K562 (cell line): ENCODE results near the gene AMH. TPM values are rescaled to one million over a fixed set of nuclear protein-coding genes. Genes with fewer than 3 reads are reported as not detected.

Experiments used
- CBX3 ChIP-seq, 2 experiments: IDR thresholded peaks; 1 replicate in 1 of 2; 2 replicates in 1 of 2; pipeline ENCODE4 v1.6.1; 2012; ENCODE audit warnings: inconsistent platforms in 2 of 2, low read length in 2 of 2, borderline replicate concordance in 1 of 2, control low read depth in 1 of 2
- FOXM1 ChIP-seq, 2 experiments: fragments of 450-650 bp in 1 of 2; sonication (generic) in 1 of 2; formaldehyde crosslinking in 1 of 2; IDR thresholded peaks; 2 replicates each; pipeline versions ENCODE4 v1.6.1 to v1.9.0; 2017 to 2022; ENCODE audit warnings: low read depth in 2 of 2, mild to moderate bottlenecking in 2 of 2, missing genetic modification reagents in 1 of 2, moderate library complexity in 1 of 2
- KLF16 ChIP-seq: IDR thresholded peaks from 2 replicates; pipeline ENCODE4 v1.6.1; 2016; ENCODE audit warnings: antibody characterized with exemption
- MTA2 ChIP-seq: fragments of 450-650 bp; IDR thresholded peaks from 2 replicates; pipeline ENCODE4 v1.6.1; 2016; ENCODE audit warnings: low read depth
- NCOA4 ChIP-seq: fragments of 450-650 bp; IDR thresholded peaks from 2 replicates; pipeline ENCODE4 v1.6.1; 2018; ENCODE audit warnings: mild to moderate bottlenecking; ENCODE audit not compliant: partially characterized antibody
- NFATC3 ChIP-seq: fragments of 450-650 bp; IDR thresholded peaks from 2 replicates; pipeline ENCODE4 v1.6.1; 2017; ENCODE audit warnings: mild to moderate bottlenecking
- OTX1 ChIP-seq: fragments of 450-650 bp; formaldehyde crosslinking; IDR thresholded peaks from 2 replicates; pipeline ENCODE4 v1.4.0; 2022; ENCODE audit warnings: mild to moderate bottlenecking
- PHTF2 ChIP-seq: fragments of 250-450 bp; sonication (Bioruptor Pico); IDR thresholded peaks from 2 replicates; pipeline ENCODE4 v1.5.0; 2021; ENCODE audit warnings: mild to moderate bottlenecking
- PPARD ChIP-seq: fragments of 250-450 bp; sonication (Bioruptor Pico); IDR thresholded peaks from 2 replicates; pipeline ENCODE4 v1.8.0; 2022; ENCODE audit warnings: inconsistent platforms, mild to moderate bottlenecking, moderate library complexity
- SRSF7 ChIP-seq: fragments of 200-400 bp; formaldehyde crosslinking; optimal IDR thresholded peaks from 2 replicates; pipeline ENCODE3; 2017; ENCODE audit warnings: mild to moderate bottlenecking, low read depth, low read length
- ZNF174 ChIP-seq: fragments of 250-450 bp; sonication (Bioruptor Pico); IDR thresholded peaks from 2 replicates; pipeline ENCODE4 v1.4.0; 2020; ENCODE audit warnings: mild to moderate bottlenecking
- ZNF707 ChIP-seq: fragments of 250-450 bp; sonication (Bioruptor Pico); conservative IDR thresholded peaks from 2 replicates; pipeline ENCODE4 v1.8.0; 2022; ENCODE audit warnings: inconsistent platforms, mild to moderate bottlenecking, moderate library complexity
- ZNF717 ChIP-seq: fragments of 250-450 bp; sonication (Bioruptor Pico); IDR thresholded peaks from 2 replicates; pipeline ENCODE4 v1.5.0; 2021
- polyA plus RNA-seq, 8 experiments: library from polyadenylated mRNA; depleted of rRNA in 4 of 8; stranded (reverse) in 5 of 8; unstranded in 3 of 8; fragments of >200 nt; fragmentation: Nextera tagmentation in 2 of 8; fragmentation: Illumina TruSeq in 1 of 8; extraction: Ambion mirVana in 2 of 8; extraction: Trizol in 1 of 8; gene quantifications; 2 replicates each; pipeline versions ENCODE4 v1.2.1 to v1.2.3, GENCODE V29; 2011 to 2014; ENCODE audit warnings: inconsistent platforms in 1 of 8, missing spikeins in 1 of 8
- total RNA-seq, 7 experiments: library from RNA; depleted of rRNA in 6 of 7; stranded (reverse); fragments of >200 nt in 6 of 7; fragmentation: Illumina TruSeq in 2 of 7; extraction: Trizol in 2 of 7; gene quantifications; 2 replicates each; pipeline versions ENCODE4 v1.2.1 to v1.2.3, GENCODE V29; 2011 to 2021; ENCODE audit warnings: low replicate concordance in 1 of 7
- TF ChIP-seq, protein P1 (sequence below): fragments of 450-650 bp; IDR thresholded peaks from 2 replicates; pipeline ENCODE4 v1.6.1; 2016; ENCODE audit warnings: missing biosample characterization, missing genetic modification characterization
- TF ChIP-seq, protein P2 (sequence below): fragments of 450-650 bp; formaldehyde crosslinking; IDR thresholded peaks from 2 replicates; pipeline ENCODE4 v1.4.0; 2020; ENCODE audit warnings: mild to moderate bottlenecking, moderate library complexity
- TF ChIP-seq, protein P3 (sequence below): conservative IDR thresholded peaks from 2 replicates; pipeline ENCODE4 v1.6.1; 2011; ENCODE audit warnings: low read depth, mild to moderate bottlenecking, low read length; ENCODE audit not compliant: control insufficient read depth
- TF ChIP-seq, protein P4 (sequence below), 2 experiments: IDR thresholded peaks; 2 replicates each; pipeline ENCODE4 v1.6.1; 2011; ENCODE audit warnings: borderline replicate concordance in 1 of 2, control low read depth in 1 of 2, low read depth in 1 of 2, low read length in 1 of 2, mild to moderate bottlenecking in 1 of 2, mixed read lengths in 1 of 2, moderate library complexity in 1 of 2; ENCODE audit not compliant: insufficient read depth in 1 of 2, insufficient read length in 1 of 2, poor library complexity in 1 of 2, severe bottlenecking in 1 of 2; ENCODE audit errors: extremely low read depth in 1 of 2
- TF ChIP-seq, protein P5 (sequence below), 3 experiments: fragments of 200-800 bp in 1 of 3; fragments of 250-450 bp in 1 of 3; fragments of 450-650 bp in 1 of 3; sonication (Bioruptor Pico) in 1 of 3; sonication (Bioruptor generic) in 1 of 3; formaldehyde crosslinking in 1 of 3; IDR thresholded peaks; 2 replicates each; pipeline versions ENCODE4 v1.6.1 to v1.8.0; 2016 to 2022; ENCODE audit warnings: mild to moderate bottlenecking in 2 of 3, missing genetic modification characterization in 2 of 3, missing compliant biosample characterization in 1 of 3, moderate library complexity in 1 of 3

Gene AMH
- total and polyA plus RNA-seq, 9 of the 15 experiments (the other 6 are each of a cell fraction or from before 2014, with no cell fraction given), result 0.29 to 27.4 (median 2.6) TPM; not detected in 2

DNA sequence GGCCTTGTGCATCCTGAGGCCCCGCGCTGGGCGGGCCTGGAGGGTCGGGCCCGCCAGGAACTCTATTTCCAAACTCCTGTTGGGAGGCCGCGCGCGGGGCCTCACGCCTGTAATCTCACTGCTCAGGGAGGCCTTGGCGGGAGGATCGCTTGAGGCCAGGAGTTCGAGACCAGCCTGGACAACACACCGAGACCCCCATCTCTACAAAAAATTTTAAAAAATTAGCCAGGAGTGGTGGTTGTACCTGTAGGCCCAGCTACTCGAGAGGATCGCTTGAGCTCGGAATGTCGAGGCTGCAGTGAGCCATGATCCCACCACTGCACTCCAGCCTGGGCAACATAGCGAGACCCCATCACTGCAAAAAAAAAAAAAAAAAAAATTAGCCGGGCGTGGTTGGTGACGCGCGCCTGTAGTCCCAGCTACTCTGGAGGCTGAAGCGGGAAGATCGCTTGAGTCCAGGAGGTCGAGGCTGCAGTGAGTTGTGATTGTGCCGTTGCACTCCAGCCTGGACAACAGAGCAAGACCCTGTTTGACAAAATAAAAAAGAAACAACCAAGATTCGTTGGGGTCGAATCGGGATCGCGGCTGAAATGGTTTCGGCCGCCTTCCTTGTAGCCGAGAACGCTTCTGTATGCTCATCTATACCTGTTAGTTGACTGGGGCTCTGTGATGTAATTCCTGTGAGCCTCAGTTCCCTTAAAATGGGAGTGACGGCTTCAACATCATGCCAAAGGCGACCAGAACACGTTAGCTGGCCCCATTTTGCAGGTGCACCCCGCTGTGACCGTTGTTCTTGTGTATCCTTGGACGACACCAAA lies 11.9 kb upstream of the AMH start (continued):
- TF ChIP-seq, protein P1, sequence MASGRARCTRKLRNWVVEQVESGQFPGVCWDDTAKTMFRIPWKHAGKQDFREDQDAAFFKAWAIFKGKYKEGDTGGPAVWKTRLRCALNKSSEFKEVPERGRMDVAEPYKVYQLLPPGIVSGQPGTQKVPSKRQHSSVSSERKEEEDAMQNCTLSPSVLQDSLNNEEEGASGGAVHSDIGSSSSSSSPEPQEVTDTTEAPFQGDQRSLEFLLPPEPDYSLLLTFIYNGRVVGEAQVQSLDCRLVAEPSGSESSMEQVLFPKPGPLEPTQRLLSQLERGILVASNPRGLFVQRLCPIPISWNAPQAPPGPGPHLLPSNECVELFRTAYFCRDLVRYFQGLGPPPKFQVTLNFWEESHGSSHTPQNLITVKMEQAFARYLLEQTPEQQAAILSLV (tag), result no peak
- no peak for TF ChIP-seq CBX3 (IDR thresholded peaks at IDR 0.05; ENCODE audit: borderline replicate concordance in 1 of 2, low read length in 2 of 2)
- TF ChIP-seq ZNF174 (CRISPR knock-in tag), result no peak
- TF ChIP-seq FOXM1 (IDR thresholded peaks at IDR 0.05; ENCODE audit: low read depth), result no peak
- TF ChIP-seq FOXM1 (CRISPR knock-in tag; IDR thresholded peaks at IDR 0.05; ENCODE audit: low read depth), result no peak
- no peak for TF ChIP-seq OTX1
- TF ChIP-seq, protein P2, sequence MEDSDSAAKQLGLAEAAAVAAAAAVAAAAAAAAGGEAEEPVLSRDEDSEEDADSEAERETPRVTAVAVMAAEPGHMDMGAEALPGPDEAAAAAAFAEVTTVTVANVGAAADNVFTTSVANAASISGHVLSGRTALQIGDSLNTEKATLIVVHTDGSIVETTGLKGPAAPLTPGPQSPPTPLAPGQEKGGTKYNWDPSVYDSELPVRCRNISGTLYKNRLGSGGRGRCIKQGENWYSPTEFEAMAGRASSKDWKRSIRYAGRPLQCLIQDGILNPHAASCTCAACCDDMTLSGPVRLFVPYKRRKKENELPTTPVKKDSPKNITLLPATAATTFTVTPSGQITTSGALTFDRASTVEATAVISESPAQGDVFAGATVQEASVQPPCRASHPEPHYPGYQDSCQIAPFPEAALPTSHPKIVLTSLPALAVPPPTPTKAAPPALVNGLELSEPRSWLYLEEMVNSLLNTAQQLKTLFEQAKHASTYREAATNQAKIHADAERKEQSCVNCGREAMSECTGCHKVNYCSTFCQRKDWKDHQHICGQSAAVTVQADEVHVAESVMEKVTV, result no peak
- TF ChIP-seq ZNF717, result no peak
- TF ChIP-seq KLF16, result no peak
- TF ChIP-seq, protein P3, sequence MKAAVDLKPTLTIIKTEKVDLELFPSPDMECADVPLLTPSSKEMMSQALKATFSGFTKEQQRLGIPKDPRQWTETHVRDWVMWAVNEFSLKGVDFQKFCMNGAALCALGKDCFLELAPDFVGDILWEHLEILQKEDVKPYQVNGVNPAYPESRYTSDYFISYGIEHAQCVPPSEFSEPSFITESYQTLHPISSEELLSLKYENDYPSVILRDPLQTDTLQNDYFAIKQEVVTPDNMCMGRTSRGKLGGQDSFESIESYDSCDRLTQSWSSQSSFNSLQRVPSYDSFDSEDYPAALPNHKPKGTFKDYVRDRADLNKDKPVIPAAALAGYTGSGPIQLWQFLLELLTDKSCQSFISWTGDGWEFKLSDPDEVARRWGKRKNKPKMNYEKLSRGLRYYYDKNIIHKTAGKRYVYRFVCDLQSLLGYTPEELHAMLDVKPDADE, result no peak
- TF ChIP-seq MTA2, result no peak
- TF ChIP-seq ZNF707 (CRISPR knock-in tag), result no peak
- TF ChIP-seq, protein P4, sequence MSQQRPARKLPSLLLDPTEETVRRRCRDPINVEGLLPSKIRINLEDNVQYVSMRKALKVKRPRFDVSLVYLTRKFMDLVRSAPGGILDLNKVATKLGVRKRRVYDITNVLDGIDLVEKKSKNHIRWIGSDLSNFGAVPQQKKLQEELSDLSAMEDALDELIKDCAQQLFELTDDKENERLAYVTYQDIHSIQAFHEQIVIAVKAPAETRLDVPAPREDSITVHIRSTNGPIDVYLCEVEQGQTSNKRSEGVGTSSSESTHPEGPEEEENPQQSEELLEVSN (IDR thresholded peaks at IDR 0.05; ENCODE audit: borderline replicate concordance in 1 of 2, extremely low read depth in 1 of 2, insufficient read depth in 1 of 2, insufficient read length in 1 of 2, low read depth in 1 of 2, low read length in 1 of 2, poor library complexity in 1 of 2, severe bottlenecking in 1 of 2), result peak in 1 of 2 experiments; percentile 20
- peak; percentile 89 for TF ChIP-seq NFATC3
- no peak for TF ChIP-seq PHTF2 (CRISPR knock-in tag)
- TF ChIP-seq, protein P5, sequence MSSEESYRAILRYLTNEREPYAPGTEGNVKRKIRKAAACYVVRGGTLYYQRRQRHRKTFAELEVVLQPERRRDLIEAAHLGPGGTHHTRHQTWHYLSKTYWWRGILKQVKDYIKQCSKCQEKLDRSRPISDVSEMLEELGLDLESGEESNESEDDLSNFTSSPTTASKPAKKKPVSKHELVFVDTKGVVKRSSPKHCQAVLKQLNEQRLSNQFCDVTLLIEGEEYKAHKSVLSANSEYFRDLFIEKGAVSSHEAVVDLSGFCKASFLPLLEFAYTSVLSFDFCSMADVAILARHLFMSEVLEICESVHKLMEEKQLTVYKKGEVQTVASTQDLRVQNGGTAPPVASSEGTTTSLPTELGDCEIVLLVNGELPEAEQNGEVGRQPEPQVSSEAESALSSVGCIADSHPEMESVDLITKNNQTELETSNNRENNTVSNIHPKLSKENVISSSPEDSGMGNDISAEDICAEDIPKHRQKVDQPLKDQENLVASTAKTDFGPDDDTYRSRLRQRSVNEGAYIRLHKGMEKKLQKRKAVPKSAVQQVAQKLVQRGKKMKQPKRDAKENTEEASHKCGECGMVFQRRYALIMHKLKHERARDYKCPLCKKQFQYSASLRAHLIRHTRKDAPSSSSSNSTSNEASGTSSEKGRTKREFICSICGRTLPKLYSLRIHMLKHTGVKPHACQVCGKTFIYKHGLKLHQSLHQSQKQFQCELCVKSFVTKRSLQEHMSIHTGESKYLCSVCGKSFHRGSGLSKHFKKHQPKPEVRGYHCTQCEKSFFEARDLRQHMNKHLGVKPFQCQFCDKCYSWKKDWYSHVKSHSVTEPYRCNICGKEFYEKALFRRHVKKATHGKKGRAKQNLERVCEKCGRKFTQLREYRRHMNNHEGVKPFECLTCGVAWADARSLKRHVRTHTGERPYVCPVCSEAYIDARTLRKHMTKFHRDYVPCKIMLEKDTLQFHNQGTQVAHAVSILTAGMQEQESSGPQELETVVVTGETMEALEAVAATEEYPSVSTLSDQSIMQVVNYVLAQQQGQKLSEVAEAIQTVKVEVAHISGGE (CRISPR knock-in tag; IDR thresholded peaks at IDR 0.05), result peak in 1 of 3 experiments; percentile 5; a peak in 1 of 6 replicates
- TF ChIP-seq SRSF7, result no peak
- no peak for TF ChIP-seq PPARD (CRISPR knock-in tag)
- TF ChIP-seq NCOA4, result no peak
